ENCODE data around the gene MOCS3. TPM values are rescaled to one million over a fixed set of nuclear protein-coding genes. Genes with fewer than 3 reads are reported as not detected.
A peak's percentile ranks its signal among the peaks of the same experiment; 100 is the strongest.

Gene MOCS3
- total RNA-seq, 2 experiments from 2014 or later = 4.6 to 6.1 TPM

- peaks cover 60% of the 10 kb centered on the region for H3K4me1 Mint-ChIP-seq
- H3K9me3 Mint-ChIP-seq (ENCODE audit: low read depth) = no peaks in the 10 kb centered on the region
- H3K36me3 Mint-ChIP-seq = peaks cover 44% of the 10 kb centered on the region
- no peak for DNase-seq
- CTCF ChIA-PET = interaction anchor here (0.7 to 13.3 kb wide), 4 partner anchors 9 to 131 kb away, joined by 3 to 350 read pairs (median 12); partner anchors contain the start of gene BCAS4
- H3K27ac Mint-ChIP-seq = peak overlapping the region; percentile 62
- ATAC-seq = no peak
- H3K27me3 Mint-ChIP-seq = no peaks in the 10 kb centered on the region
- no peak overlapping the region for H3K4me3 Mint-ChIP-seq
These were observed 34.2 kb upstream of the MOCS3 start for GRCh38 chr20:50924261-50924920.

GRCh38 chr20:50926530-50926929, 32.1 kb upstream of the MOCS3 start:
- Mint-ChIP-seq H3K27ac (no peak overlapping the region), H3K4me1 (peaks cover 49% of the 10 kb centered on the region), H3K9me3 (ENCODE audit: low read depth) (no peaks in the 10 kb centered on the region), H3K4me3 (no peak overlapping the region), H3K27me3 (no peaks in the 10 kb centered on the region), H3K36me3 (peaks cover 48% of the 10 kb centered on the region)
- no peak for DNase-seq
- CTCF ChIA-PET = interaction anchor here (0.8 to 13.3 kb wide), 3 partner anchors 11 to 134 kb away, joined by 3 to 350 read pairs (median 20); partner anchors contain the start of gene BCAS4
- no peak for ATAC-seq

GRCh38 chr20:50928469-50928868, 30.1 kb upstream of the MOCS3 start:
- ATAC-seq = no peak
- Mint-ChIP-seq H3K36me3 (peaks cover 56% of the 10 kb centered on the region), H3K9me3 (ENCODE audit: low read depth) (no peaks in the 10 kb centered on the region), H3K4me3 (peak overlapping the region; percentile 95), H3K27ac (peak overlapping the region; percentile 95), H3K27me3 (no peaks in the 10 kb centered on the region), H3K4me1 (peaks cover 55% of the 10 kb centered on the region)
- no peak for DNase-seq
- CTCF ChIA-PET = interaction anchor here (0.7 to 13.3 kb wide), 16 partner anchors 8 to 136 kb away, joined by 3 to 350 read pairs (median 12); partner anchors contain the start of genes BCAS4, DPM1 and MOCS3

- H3K27ac Mint-ChIP-seq = peak overlapping the region; percentile 95
- H3K36me3 Mint-ChIP-seq = peaks cover 56% of the 10 kb centered on the region
- DNase-seq (peak; percentile 98), ATAC-seq (peak; percentile 71)
- no peaks in the 10 kb centered on the region for H3K27me3 Mint-ChIP-seq
- H3K9me3 Mint-ChIP-seq (ENCODE audit: low read depth) = no peaks in the 10 kb centered on the region
- peak overlapping the region; percentile 95 for H3K4me3 Mint-ChIP-seq
- CTCF ChIA-PET = interaction anchor here (0.6 to 13.3 kb wide), 34 partner anchors 10 to 783 kb away, joined by 3 to 350 read pairs (median 6); partner anchors contain the start of genes BCAS4, DPM1 and MOCS3
- H3K4me1 Mint-ChIP-seq = peaks cover 53% of the 10 kb centered on the region
These were observed 29.1 kb upstream of the MOCS3 start for GRCh38 chr20:50929299-50930138.

GRCh38 chr20:50930139-50930975, 28.3 kb upstream of the MOCS3 start:
- Mint-ChIP-seq H3K36me3 (peaks cover 57% of the 10 kb centered on the region), H3K27ac (peak overlapping the region; percentile 95), H3K4me3 (peak overlapping the region; percentile 95), H3K9me3 (ENCODE audit: low read depth) (no peaks in the 10 kb centered on the region), H3K4me1 (peaks cover 50% of the 10 kb centered on the region), H3K27me3 (no peaks in the 10 kb centered on the region)
- peak; percentile 47 for DNase-seq
- ATAC-seq = peak; percentile 8
- CTCF ChIA-PET = interaction anchor here (0.6 to 13.3 kb wide), 30 partner anchors 8 to 783 kb away, joined by 3 to 350 read pairs (median 6); partner anchors contain the start of genes BCAS4, DPM1 and MOCS3

GRCh38 chr20:50930976-50931305, 27.7 kb upstream of the MOCS3 start:
- Mint-ChIP-seq H3K4me3 (peak overlapping the region; percentile 95), H3K4me1 (peaks cover 48% of the 10 kb centered on the region), H3K27ac (peak overlapping the region; percentile 94), H3K36me3 (peaks cover 55% of the 10 kb centered on the region), H3K9me3 (ENCODE audit: low read depth) (no peaks in the 10 kb centered on the region), H3K27me3 (no peaks in the 10 kb centered on the region)
- CTCF ChIA-PET = interaction anchor here (0.9 to 13.3 kb wide), 18 partner anchors 8 to 182 kb away, joined by 3 to 350 read pairs (median 5); partner anchors contain the start of genes BCAS4, DPM1 and MOCS3
- peak; percentile 31 for ATAC-seq
- no peak for DNase-seq

DNA sequence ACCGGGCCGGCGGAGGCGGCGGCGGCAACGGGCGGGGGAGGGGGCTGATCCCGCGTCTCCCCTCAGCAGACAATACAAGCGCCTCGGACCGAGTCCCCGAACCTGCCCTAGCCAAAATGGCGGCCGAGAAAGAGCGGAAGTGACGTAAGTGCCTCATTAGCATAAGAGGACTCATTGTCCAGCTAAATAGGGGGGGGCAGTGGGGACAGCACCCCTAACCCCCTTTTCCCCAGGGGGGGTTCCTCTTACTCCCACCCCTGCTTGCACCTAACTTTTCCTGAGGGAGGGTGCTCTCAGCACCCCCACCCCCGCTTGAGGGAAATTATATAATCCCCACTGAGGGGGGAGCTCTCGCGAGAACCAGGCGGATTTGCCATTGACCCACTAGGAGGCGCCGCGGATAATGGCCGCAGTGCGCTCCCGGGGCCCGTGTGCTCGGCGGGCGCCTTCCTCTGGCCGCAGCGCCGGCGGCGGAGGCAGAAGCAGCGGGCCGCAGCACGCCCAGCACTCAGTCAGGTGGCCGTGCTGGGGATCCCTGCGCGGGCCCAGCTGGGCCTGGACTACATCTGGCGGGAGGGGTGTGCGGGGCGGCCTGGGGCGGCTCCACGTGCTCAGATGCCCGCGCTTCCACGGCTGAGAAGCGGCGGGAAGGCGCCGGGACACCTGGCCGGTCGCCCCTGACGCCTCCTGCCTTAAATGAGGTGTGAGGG, 27.2 kb upstream of the MOCS3 start, which contains the start of gene ADNP:
Gene ADNP, minus strand, starts transcription at position 132 of the 710 bp plus-strand sequence. CDS start 27,441 bp downstream, outside the sequence.
- peaks cover 56% of the 10 kb centered on the region for H3K36me3 Mint-ChIP-seq
- no peaks in the 10 kb centered on the region for H3K27me3 Mint-ChIP-seq
- DNase-seq (peak; percentile 92), ATAC-seq (peak; percentile 76)
- H3K27ac Mint-ChIP-seq = peak within 1 kb of the TSS; percentile 95
- H3K4me3 Mint-ChIP-seq = peak within 1 kb of the TSS; percentile 95
- H3K9me3 Mint-ChIP-seq (ENCODE audit: low read depth) = no peaks in the 10 kb centered on the region
- H3K4me1 Mint-ChIP-seq = peaks cover 44% of the 10 kb centered on the region
- CTCF ChIA-PET = interaction anchor here (0.9 to 13.3 kb wide), 20 partner anchors 9 to 183 kb away, joined by 3 to 350 read pairs (median 4); partner anchors contain the start of genes BCAS4, DPM1 and MOCS3

DNA sequence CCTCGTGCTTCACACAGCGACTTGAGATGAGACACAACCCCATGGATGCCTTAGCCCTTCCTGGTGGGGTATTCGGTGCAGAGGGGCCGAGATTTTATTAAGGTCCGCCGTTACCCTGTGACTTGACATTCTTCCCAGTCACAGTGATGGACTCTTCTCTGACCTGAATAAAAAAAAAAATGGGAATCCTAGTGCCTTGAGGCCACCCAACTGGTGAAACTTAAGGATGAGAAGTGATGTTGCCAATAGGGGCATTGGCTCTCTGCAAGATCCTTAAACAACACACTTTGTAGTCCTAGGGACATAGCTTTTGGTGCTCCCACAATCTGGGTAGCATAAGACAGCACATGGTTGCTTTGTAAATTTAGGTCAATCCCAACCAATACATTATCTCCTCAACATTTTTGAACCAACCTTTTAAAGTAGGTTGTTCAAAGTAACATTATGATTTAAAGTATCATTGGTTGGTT, 26.6 kb upstream of the MOCS3 start:
- Mint-ChIP-seq H3K4me1 (peaks cover 42% of the 10 kb centered on the region), H3K9me3 (ENCODE audit: low read depth) (no peaks in the 10 kb centered on the region), H3K27ac (peak overlapping the region; percentile 85), H3K27me3 (no peaks in the 10 kb centered on the region), H3K4me3 (peak overlapping the region; percentile 95), H3K36me3 (peaks cover 59% of the 10 kb centered on the region)
- CTCF ChIA-PET = interaction anchor here (0.7 to 13.3 kb wide), 14 partner anchors 8 to 183 kb away, joined by 3 to 350 read pairs (median 4); partner anchors contain the start of genes BCAS4, DPM1 and MOCS3
- DNase-seq (no peak), ATAC-seq (no peak)

- DNase-seq (no peak), ATAC-seq (no peak)
- CTCF ChIA-PET = interaction anchor here (0.7 to 13.3 kb wide), 6 partner anchors 13 to 184 kb away, joined by 3 to 350 read pairs (median 4); partner anchors contain the start of gene BCAS4
- peaks cover 54% of the 10 kb centered on the region for H3K36me3 Mint-ChIP-seq
- H3K4me3 Mint-ChIP-seq = no peak overlapping the region
- peaks cover 34% of the 10 kb centered on the region for H3K4me1 Mint-ChIP-seq
- no peaks in the 10 kb centered on the region for H3K9me3 Mint-ChIP-seq (ENCODE audit: low read depth)
- H3K27ac Mint-ChIP-seq = peak overlapping the region; percentile 85
- H3K27me3 Mint-ChIP-seq = no peaks in the 10 kb centered on the region
These were observed 25.8 kb upstream of the MOCS3 start for GRCh38 chr20:50932691-50933280.

GRCh38 chr20:50933589-50933988, 25.0 kb upstream of the MOCS3 start:
- peaks cover 50% of the 10 kb centered on the region for H3K36me3 Mint-ChIP-seq
- H3K27me3 Mint-ChIP-seq = no peaks in the 10 kb centered on the region
- DNase-seq (no peak), ATAC-seq (no peak)
- CTCF ChIA-PET = interaction anchor here (13.3 kb wide), 1 partner anchor 141 kb away, joined by 350 read pairs; the partner anchor contains the start of gene BCAS4
- peaks cover 28% of the 10 kb centered on the region for H3K4me1 Mint-ChIP-seq
- no peaks in the 10 kb centered on the region for H3K9me3 Mint-ChIP-seq (ENCODE audit: low read depth)
- H3K4me3 Mint-ChIP-seq = no peak overlapping the region
- H3K27ac Mint-ChIP-seq = peak overlapping the region; percentile 46

DNA sequence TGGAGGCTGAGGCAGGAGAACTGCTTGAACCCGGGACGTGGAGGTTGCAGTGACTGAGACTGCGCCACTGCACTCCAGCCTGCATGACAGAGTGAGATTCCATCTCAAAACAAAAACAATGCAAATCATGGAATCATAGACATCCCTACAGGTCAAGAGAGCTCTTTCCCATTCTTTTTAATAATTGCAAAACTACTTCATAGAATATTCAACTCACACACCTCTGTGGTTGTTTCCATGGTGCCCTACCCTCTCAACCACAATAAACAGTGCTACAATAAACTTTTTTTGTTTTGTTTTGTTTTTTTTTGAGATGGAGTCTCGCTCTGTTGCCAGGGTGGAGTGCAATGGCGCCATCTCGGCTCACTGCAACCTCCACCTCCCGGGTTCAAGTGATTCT, 15.5 kb upstream of the MOCS3 start:
- Mint-ChIP-seq H3K27ac (no peak overlapping the region), H3K4me1 (no peaks in the 10 kb centered on the region), H3K36me3 (peaks cover 39% of the 10 kb centered on the region), H3K9me3 (ENCODE audit: low read depth) (no peaks in the 10 kb centered on the region), H3K4me3 (no peak overlapping the region), H3K27me3 (no peaks in the 10 kb centered on the region)
- ATAC-seq (peak; percentile 42), DNase-seq (no peak)
- CTCF ChIA-PET = interaction anchor here (1.8 kb wide), 1 partner anchor 149 kb away, joined by 10 read pairs; the partner anchor contains the start of gene BCAS4
